Stimulated activated CD8-positive, alpha-beta memory T cell treated with anti-CD3 and anti-CD28 coated beads, Interleukin-2, amount 100 ng/mL, for 48 hours (primary cell): ENCODE measurements around the gene TNIP2.
"Not testable (repeated sequence)": the region's sequence is repeated elsewhere in the genome, so short reads cannot be mapped to it uniquely, and the experiment has no call there.

Source experiments
- DNase-seq, 2 donors: peaks; one replicate each; pipeline ENCODE4 v3.0.0-alpha.2; 2020; ENCODE audit warnings: low read depth in 2 of 2

Gene TNIP2

GRCh38 chr4:2768124-2768523 is 12.0 kb upstream of the TNIP2 start:
- no peak for DNase-seq

- no peak for DNase-seq
Observed at GRCh38 chr4:2767705-2768074, 11.6 kb upstream of the TNIP2 start.

- DNase-seq, result no peak
Observed at GRCh38 chr4:2767046-2767704, 11.0 kb upstream of the TNIP2 start.

DNA sequence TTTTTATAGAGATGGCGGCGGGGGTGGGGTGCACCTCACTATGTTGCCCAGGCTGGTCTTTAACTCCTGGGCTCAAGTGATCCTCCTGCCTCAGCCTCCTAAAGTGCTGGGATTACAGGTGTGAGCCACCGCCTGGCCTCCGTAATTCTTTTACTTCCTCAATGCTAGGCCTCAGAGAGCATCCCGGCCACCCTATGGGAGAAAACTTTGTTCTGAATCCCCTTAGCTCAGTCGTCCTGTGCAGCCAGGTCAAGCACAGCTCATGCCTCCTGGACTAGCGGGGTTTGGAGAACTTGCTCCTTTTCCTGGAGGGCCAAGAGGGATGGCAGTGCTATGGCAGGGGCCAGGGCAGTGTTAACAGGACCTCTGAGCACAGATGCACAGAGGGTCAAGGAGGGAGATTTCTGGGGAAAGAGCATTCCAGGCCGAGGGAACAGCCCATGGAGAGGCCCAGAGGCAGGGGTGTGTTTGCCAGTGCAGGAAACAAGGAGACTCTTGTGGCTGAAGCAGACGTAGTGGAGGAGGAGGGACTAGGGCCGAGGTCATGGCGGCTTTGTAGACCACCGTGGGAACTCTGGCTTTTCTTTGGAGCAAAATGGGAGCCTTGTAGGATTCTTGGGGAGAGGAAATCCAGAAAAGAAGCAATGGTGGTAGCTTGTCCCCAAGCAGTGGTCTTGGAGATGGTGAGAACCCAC is 9.8 kb upstream of the TNIP2 start:
- DNase-seq, result no peak

- no peak for DNase-seq
Observed at GRCh38 chr4:2763511-2763967, 7.4 kb upstream of the TNIP2 start.

GRCh38 chr4:2762486-2763370 is 6.6 kb upstream of the TNIP2 start:
- not testable (repeated sequence) for DNase-seq

- no peak for DNase-seq
Observed at GRCh38 chr4:2762048-2762447, 5.9 kb upstream of the TNIP2 start.

GRCh38 chr4:2761035-2761923 is 5.1 kb upstream of the TNIP2 start:
- DNase-seq, result no peak

DNA sequence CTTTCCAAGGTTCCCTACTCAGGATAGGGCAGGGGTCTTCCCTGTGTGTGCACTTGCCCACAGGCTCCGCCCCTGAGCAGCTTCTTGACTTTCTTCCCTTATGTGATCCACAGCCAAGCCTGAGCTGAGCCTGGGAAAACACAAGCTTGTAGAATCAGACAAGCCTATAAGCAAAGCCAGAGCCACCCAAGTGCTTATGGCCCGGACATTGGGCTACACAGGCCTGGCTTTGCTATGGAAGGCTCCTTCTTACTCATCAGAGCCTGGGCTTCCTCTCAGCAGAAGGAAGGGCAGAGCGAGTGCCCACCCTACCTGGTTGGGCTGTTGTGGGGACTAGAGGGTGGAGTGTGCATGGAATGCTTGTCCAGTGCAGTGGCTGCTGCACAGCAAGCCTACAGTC is 1.3 kb upstream of the TNIP2 start:
- DNase-seq, result no peak

DNA sequence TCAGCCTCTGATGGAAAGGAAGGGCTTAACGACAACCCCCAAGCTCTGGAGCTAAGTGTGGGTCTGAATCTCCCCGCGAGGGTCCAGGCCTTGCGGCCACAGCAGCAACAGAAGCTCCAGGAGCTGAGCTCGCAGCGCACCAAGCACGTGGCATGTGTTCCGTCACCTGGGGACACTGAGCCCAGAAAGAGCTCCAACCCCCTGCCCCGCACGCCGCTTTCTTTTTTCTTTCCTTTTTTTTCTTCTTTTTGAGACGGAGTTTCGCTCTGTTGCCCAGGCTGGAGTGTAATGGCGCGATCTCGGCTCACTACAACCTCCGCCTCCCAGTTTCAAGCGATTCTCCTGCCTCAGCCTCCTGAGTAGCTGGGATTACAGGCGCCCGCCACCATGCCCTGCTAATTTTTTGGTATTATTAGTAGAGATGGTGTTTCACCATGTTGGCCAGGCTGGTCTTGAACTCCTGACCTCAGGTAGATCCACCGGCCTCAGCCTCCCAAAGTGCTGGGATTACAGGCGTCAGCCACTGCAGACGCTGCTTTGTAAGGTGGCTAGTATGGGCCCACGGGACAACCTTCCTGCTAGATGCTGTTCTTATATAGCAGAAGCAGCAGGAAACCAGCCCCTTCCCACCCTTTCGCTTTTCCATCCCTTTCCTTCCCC is 685 bp upstream of the TNIP2 start:
- no peak for DNase-seq

- DNase-seq, result no peak
Observed at GRCh38 chr4:2754848-2755819, 1.0 kb downstream of the TNIP2 start.

- DNase-seq, result no peak
Observed at GRCh38 chr4:2753436-2753835, 2.7 kb downstream of the TNIP2 start.

- no peak for DNase-seq
Observed at GRCh38 chr4:2750719-2751605, 5.2 kb downstream of the TNIP2 start.

GRCh38 chr4:2746891-2747695 is 9.0 kb downstream of the TNIP2 start:
- DNase-seq, result no peak

DNA sequence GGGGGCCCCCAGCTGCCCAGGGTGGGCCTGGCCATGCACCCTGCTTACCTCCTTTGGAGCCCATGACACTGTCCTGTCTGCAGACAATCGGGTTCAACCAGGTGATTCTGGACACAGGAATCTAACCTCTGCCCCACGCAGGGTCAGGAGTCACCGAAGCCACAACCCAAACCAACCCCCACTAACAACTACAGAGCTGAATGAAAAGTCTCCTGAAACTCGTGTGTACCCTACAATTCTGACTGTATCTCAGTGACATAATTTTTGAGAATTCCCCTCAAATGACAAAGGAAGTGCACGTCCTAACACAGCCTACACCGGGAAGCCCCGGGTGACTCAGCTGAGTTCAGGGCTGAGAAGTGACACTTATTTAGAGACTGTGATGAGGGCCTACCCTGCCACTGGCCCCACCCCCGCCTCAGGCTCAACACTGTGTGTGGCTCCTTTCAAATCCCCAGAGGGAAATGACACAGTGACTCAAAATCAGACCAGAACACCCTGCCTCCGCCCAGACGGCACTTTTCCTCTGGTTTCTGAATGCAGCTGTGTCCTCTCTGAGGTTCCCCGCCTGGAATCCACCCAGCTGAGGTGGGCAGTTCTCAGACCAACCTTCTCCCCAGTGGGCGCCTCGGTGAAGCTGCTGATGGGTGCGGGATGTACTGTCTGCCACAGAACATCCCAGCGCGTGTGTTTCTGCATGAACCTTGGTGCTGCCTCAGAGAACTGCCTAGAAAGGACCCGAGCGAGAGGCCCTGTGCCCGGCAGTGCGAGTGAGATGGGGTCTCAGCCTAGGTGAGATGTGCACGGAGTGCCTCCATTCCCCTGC is 9.9 kb downstream of the TNIP2 start:
- DNase-seq, result peak; percentile 90 to 91

GRCh38 chr4:2745516-2745915 is 10.6 kb downstream of the TNIP2 start:
- no peak for DNase-seq
